Activated T-cell treated with anti-CD3 and anti-CD28 coated beads for 48 hours (primary cell): Measurements from ENCODE around the gene RGS17.

Source experiments
- DNase-seq: peaks from one replicate; pipeline ENCODE4 v3.0.0-alpha.2; 2020; ENCODE audit warnings: low read depth

The RGS17 gene

DNA sequence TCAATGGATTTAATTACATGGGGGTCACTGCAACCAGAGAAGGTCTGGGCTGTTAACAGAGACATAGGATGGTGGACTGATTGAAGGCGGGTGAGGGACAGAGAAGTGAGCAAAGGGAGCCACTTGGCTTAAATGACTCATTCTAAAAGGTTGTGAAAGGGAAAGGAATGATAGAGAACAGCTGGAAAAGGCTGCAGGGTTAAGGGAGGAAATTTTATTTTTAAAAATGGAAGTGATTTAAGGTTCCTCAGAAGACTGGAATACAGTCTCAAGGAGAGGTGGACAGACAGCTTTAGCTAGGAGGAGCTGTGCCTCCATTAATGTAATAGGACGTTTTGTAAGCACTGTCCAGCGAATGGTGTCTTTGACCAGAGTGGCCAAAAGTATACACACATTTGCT, 46.7 kb downstream of the RGS17 start:
- DNase-seq = no peak

DNA sequence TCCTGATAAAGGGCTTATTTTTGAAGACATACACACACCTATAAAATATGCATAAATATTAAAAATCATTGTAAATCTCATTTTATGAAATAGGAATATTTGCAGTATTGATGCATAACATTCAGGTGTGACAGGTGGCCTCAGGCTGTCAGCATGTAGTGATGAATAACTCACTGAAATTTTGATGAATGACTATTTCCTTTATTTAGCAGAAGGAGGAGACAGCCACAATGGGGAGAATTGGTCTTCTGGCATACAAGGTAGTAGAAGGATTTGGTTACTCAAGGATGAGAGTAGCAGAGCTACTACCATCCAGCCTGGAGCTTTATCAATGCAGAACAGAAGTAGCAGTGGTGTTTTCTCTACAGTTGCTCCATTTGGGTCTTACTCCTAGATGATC, 47.2 kb downstream of the RGS17 start:
- DNase-seq = no peak

DNA sequence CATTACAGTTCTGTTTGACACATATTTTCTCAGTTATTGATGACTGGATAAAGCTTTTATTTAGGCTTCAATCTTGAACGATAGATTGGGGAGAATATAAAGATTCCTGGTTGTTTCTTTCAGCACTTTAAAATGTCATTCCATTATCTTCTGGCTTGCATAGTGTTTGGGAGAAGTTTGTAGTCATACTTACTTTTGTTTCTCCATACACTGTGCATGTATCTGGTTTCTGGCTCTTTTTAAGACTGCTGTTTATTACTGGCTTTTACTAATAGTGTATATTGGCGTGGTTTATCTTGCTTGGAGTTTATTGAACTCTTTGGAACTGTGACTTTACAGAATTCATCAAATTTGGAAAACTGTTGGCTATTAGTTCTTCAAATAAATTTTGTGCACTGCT, 49.2 kb downstream of the RGS17 start:
- no peak for DNase-seq

DNA sequence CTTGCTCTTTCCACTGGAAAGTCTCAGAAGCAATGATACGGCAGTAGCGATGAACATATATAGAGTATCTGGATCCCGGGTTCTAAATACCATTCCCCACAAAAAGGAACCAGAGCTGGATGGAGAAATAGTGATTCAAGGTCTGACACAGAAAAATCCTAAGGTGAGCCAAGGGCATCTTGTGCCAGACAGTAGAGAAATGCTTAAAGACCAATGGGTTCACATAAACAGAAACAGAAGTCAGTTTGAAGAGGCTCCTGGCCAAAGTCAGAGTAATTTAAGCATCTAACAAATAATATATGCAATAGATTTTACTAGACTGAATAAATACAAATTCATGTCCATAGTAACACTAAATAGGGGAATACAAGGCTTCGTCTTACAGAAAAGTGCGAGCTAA, 54.7 kb downstream of the RGS17 start:
- no peak for DNase-seq

DNA sequence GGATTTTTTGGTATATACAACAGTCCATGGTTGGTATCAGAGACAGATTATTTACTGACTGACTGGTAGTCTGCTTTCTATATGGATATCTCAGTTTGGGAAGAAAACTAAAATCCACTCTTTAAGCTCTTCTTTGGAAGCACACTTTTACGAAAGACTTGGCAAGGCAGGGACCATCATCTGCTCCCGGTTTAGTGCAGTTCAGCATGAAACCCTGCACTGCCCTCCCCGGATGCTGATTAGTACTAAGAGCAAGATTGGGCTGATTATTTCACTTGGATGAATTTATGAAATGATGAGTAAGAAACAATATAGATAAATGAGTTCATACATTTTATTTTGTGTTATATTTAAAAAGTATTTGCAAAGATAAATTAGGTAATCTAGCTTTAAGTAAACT, 56.3 kb downstream of the RGS17 start:
- DNase-seq = no peak

DNA sequence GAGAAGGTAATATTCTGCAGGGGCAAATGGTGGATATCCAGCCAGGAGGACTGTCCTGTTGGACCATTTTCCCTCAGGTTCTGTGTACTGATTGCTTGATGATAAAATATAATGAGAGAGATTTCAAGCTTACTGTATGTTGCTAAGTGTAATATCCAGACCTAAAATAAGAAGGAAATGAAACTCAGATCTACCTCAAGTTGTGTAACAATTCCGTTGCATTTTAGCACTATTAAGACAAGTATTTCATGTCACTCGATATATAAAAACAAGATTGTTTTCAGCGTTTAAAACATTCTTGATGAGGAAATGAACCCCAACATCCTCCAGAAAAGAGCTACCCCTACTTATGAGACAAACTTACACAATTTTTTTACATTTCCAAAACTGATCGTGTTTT, 57.2 kb downstream of the RGS17 start:
- DNase-seq = no peak

DNA sequence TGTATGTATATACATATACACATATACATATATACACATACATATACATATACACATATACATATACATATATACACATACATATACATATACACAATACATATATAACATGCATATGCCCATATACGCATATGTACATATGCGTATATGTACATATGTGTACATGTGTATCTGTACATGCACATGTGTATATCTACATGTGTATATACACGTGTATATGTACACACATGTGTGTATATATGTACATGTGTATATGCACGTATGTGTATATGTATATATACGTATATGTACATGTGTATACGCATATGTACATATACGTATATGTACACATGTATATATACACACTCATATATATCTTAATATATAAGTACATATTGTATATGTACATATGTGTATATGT, 60.3 kb downstream of the RGS17 start:
- no peak for DNase-seq

DNA sequence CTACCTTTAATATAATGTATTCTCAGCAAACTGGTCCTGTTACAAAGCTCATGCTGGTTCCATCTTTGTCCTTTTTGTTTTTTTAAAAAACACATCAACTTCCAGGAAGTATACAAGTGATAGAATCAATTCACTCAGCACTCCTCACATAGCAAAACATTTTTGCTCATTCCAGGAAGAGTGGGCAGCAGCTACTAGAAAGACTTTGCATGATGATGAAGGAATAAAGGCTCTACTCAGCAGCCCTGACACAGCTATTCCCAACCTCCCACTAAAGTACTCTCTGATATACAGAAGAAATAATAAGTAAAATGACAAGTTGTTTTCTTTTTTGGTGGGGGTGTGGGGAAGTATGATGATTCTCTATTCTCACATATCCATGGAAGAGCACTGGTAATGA, 61.2 kb downstream of the RGS17 start:
- DNase-seq = no peak

DNA sequence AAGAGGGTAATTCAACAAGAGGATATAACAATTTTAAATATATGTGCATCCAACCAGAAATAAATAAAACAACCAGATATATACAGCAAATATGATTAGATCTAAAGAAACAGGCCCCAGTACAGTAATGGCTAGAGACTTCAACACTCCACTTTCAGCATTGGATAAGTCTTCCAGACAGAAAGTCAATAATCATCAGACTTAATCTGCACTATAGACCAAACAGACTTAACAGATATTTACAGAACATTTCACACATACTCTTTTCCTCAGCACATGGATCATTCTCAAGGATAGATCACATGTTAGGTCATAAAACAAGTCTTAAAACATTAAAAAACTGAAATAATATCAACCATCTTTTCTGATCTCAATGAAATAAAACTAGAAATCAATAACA, 65.9 kb downstream of the RGS17 start:
- no peak for DNase-seq

DNA sequence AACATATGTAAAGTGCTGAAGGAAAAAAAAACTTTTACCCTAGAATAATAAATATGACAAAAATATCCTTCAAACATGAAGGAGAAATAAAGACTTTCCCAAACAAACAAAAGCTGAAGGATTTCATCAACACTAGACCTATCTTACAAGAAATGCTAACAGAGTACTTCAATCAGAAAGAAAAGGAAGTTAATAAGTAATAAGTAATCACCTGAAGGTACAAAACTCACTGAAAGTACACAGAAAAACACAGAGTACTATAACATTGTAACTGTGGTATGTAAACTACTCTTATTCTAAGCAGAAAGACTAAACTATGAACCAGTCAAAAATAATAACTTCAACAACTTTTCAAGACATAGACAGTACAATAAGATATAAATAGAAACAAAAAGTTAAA, 67.1 kb downstream of the RGS17 start:
- DNase-seq = no peak

DNA sequence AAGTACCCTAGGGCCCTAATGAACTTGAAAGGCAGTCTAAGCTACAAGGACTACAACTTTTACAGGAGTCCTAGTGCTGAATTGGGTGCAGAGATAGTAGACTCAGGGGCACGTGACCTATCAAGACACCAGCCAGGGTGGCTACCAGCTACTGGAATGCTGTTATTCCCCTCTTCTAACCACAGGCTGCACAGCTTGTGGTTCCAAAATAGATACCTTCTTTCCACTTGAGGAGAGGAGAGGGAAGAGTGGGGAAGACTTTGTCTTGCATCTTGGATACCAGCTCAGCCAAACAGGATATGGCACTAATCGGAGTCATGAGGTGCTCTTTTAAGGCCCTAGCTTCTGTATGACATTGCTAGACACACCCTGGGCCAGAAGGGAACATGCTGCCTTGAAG, 68.6 kb downstream of the RGS17 start:
- no peak for DNase-seq

DNA sequence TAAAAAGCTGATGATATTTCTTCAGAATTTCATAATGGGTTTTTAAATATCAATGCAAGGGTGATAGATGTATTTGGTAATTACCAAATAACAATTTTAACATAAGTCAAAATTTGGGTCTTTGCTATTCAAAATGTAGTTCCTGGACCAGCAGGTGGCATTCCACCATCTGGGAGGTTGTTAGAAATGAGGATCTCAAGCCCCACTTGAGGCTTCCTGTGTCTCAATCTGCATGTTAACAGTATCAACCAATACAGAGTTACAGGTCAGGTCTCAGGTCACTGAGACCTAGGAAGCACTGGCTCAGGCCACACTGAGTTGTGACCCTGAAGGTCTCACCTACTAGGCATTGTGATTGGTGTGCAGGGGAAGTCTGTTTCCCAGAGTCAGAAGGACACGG, 71.3 kb downstream of the RGS17 start:
- DNase-seq = no peak

DNA sequence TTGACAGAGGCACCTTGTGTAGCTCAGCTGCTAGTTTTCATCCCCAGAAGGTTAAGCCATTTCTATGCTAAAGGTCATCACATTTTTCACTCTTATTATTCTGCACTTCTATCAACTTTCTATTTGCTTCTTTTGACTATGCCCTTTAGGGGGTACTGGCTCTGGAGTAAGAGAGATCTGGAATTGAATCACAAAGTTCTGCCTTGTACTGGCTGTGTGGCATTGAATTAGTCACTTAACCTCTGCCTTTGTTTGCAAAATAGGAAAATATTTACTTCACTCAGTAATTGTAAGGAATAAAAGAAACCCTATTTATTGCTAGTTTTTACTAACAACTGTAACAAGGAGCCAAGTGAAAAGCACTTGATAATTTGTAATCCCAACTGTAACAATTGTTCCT, 71.8 kb downstream of the RGS17 start:
- DNase-seq = no peak

DNA sequence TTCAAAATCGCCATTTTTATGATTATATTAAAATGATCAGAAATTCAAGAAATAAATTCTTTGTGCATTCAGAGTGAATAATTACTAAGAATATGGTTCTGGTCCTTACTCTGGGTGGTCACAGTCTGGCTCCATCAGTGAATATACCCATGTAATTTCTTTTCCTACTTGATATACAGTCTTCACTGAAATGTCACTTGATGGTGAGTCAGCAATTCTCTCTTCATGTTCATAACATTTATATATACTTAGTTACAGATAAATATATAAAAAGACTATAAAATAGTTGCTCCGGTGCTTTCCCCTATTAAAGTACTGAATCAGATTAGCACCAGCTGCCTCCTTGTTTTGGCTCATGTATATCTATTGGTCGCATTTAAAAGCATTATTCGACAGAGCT, 72.2 kb downstream of the RGS17 start:
- no peak for DNase-seq

DNA sequence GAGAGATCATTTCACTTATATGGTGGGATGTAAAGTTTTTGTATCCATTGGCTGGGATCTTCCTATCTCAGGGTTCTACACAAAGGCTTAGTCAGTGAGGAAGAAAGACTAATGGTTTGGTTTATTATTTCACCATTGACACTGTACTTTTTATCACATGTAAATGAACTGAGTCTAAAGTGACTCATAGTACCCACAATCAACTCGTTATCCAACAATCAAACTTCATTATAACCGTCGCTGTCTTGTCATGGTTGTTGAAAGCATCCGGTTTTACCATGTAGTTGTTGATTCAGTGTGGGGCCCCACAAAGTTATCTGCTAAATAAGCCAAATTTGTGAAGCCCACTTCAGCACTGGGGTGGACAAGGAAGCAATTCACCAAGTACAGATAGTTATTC, 72.8 kb downstream of the RGS17 start:
- DNase-seq = no peak

DNA sequence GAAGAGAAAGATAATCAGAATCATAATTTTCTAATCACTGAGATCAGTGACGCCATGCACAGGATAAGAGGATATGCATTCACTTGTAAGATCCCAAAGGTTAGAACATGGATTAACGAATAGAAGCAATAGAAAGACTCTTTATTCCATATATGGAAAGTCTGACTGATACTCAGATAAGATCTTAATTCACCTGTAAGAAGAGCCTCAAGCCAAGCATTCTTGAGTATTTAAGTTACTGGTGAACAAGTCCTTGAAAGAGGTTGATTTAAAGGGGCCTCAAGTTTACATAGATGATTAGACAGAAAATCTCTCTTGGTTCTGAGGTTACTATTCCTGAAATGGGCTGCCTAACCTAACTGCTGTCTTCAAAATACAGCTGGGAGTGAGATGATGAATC, 74.8 kb downstream of the RGS17 start:
- DNase-seq = no peak

DNA sequence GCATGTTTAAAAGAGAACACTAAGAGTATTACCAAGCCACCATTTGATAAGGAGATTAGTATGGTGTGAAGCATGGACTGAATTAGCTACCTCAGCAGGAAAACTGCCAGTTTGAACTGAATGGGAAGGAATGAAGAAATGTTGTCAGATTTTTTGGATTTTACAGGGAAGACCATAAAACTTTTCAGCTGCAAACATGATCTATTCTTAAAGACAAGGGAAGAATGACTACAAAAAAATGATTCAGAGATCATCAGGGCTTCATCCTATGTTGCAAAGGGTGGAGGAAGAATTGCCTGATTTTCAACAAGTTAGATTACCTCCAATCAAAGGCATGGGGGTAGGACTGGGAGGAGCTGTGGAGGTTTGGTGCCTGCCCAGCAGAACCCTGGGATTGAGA, 79.3 kb downstream of the RGS17 start:
- DNase-seq = no peak

DNA sequence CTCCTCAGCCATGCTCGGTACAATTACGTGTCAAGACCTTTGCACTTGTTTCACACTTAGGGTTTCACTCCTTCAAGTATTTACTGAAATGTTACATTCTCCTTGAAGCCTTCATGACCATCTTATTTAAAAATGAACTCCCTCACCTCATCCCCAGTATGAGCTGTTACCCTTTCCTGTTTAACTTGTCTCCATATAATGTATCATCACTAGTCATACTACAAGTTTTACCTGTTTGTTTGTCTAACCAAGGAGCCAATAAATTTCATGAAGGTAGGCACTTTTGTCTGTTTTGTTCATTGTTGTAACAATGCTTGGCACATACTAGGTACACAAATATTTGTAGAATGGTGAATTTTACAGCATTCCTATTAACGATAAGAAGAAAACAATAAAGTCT, 82.5 kb downstream of the RGS17 start:
- no peak for DNase-seq

DNA sequence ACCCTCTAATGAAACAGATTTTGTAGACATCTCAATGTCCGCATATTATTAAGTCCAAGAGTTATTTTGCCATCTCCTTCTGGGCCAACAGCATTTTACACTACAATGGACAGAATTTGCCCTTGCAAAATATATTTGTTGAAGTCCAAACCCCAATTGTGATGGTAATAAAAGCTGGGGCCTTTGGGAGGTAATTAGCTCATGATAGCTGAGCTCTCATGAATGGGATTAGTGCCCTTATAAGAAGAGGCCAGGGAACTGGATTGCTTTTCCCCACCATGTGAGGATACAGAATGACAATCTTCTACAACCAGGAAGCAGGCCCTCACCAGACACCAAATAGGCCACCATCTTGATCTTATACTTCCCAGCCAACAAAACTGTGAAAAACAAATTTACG, 83.7 kb downstream of the RGS17 start:
- no peak for DNase-seq

DNA sequence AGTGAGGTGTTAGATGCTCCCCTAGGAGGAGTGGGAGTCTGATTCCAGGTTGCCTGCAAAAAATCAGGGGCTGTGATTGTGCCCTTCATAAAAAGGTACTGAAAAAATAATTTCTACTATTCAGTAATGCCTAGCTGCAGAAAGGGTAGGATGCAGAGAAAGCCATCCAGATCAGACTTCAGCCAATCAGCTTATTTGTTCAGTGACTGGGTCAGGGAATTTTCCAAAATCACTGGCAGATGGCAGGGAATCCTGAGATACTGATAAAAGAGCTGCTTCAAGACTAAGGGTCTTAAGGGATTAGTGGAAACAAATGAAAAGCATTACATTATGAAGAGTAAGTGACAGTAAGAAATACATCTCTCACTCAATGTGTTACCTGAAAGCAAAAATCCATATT, 85.8 kb downstream of the RGS17 start:
- DNase-seq = no peak

DNA sequence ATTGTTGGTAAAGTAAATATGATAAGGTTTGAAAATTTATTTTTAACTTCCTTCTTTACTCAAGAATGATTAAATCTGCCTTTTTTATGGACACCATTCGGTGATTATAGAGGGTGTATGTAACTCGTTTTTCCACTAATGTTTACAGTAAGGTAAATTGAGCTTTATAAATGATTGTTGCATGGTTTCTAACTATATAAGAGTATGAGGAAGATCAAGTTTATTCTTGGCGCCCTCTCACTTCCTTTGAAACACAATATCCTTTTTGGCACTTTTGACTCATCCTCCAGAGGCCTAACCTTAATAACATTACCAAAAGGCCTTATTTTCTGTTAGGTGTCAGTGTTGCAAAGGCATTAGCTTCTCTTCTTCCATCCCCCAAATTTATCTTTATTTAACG, 86.8 kb downstream of the RGS17 start:
- DNase-seq = no peak

DNA sequence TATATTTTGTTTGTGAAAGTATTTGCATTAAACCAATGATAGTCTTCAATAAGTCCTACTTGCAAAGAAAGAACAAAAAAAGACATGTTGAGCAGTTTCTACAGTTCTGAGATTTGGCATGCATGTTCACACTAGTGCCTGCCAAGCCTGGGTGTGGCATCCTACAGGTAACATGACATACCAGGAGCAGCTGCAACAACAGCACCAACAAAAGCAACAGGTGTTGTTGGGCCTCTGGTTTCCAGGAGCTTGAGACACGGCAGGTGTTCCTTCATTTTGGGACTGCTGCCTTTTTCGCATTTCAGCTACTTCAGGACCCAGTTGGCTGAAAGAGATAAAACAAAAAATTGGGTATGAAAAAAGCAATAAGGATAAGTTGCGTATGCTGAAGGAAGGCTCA, 87.4 kb downstream of the RGS17 start:
- DNase-seq = no peak

DNA sequence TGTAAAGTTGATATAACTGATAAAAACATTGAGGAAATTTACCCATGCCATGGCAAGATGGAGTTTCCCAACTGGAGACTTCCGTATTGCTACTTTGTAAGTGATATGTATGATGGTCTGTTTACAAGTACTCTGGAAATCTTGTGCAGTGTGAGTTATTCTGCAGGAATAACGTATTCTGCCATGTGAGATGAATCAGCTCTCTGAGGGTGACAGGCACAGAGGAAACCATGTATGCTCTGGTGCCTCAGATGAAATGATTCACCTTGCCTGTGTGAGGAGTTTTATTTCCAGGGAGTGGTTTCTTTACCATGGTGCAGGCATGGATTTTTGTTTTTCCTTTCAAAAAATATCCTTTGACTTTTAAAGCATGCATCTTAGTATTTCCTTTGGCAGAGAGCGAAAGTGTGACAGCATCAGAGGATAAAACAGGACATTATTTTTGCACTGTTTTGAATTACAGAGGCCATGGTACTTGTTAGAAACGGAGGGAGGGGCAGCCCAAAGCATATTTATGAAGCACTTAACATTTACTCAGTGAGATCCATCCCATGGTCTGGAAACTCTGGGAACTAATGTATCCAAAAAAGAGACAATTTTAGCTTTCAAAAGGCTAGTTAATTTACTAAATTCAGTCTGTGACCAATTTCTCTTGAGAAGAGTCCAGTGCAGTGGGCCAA, 92.6 kb downstream of the RGS17 start:
- DNase-seq = no peak

DNA sequence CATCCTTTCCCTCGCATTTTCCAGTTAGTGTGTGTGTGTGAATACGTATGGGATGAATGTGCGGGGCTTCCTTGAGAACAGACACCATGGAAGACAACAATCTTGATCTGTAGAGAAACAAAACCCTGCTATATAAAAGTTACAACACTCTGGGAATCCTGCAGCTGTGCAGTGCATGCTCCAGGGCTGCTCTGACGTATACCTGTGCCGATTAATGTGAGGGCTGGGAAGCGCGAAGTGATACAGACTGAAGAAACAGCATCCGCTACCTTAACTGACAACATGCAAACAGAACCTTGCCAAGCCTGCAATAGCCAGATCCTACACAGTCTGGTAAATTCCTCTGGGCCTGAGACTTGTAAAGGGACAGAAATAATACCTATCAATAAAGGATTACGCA, 96.9 kb downstream of the RGS17 start:
- no peak for DNase-seq
